ENCODE measurements around the gene SCGB3A1.

The SCGB3A1 gene

GRCh38 chr5:180603076-180603594, 11.8 kb upstream of the SCGB3A1 start:
- no peak for DNase-seq

- no peak for DNase-seq
Measured at GRCh38 chr5:180602481-180603075, 11.3 kb upstream of the SCGB3A1 start.

- no peak for DNase-seq
Measured at GRCh38 chr5:180601591-180602480, 10.5 kb upstream of the SCGB3A1 start.

- DNase-seq = no peak
Measured at GRCh38 chr5:180600554-180601041, 9.3 kb upstream of the SCGB3A1 start.

GRCh38 chr5:180599981-180600553, 8.8 kb upstream of the SCGB3A1 start:
- no peak for DNase-seq

GRCh38 chr5:180599590-180599914, 8.3 kb upstream of the SCGB3A1 start:
- no peak for DNase-seq

GRCh38 chr5:180598797-180599589, 7.7 kb upstream of the SCGB3A1 start:
- DNase-seq = no peak

- no peak for DNase-seq
Measured at GRCh38 chr5:180598316-180598701, 7.0 kb upstream of the SCGB3A1 start.

- DNase-seq = no peak
Measured at GRCh38 chr5:180596668-180597231, 5.5 kb upstream of the SCGB3A1 start.

- DNase-seq = no peak
Measured at GRCh38 chr5:180596115-180596667, 4.9 kb upstream of the SCGB3A1 start.

GRCh38 chr5:180595381-180596114, 4.2 kb upstream of the SCGB3A1 start:
- DNase-seq = no peak

- DNase-seq = no peak
Measured at GRCh38 chr5:180595046-180595379, 3.7 kb upstream of the SCGB3A1 start.

GRCh38 chr5:180594311-180595045, 3.2 kb upstream of the SCGB3A1 start:
- DNase-seq = no peak

- DNase-seq = no peak
Measured at GRCh38 chr5:180593446-180594206, 2.3 kb upstream of the SCGB3A1 start.

GRCh38 chr5:180592176-180592575, 877 bp upstream of the SCGB3A1 start:
- no peak for DNase-seq

GRCh38 chr5:180590543-180591310, 572 bp downstream of the SCGB3A1 start:
- DNase-seq = no peak

GRCh38 chr5:180589771-180590542, 1.3 kb downstream of the SCGB3A1 start:
- DNase-seq = no peak

- DNase-seq = no peak
Measured at GRCh38 chr5:180586870-180587269, 4.4 kb downstream of the SCGB3A1 start.

- DNase-seq = no peak
Measured at GRCh38 chr5:180586204-180586603, 5.1 kb downstream of the SCGB3A1 start.
